MM.1S (cell line): ENCODE results near the gene DMRTA2.

Source experiments
- DNase-seq: peaks from one replicate; pipeline ENCODE4 v3.0.0-alpha.2; 2015
- H2AFZ ChIP-seq: fragments of 300-600 bp; sonication (generic); 2 replicates; pipeline ENCODE4 v1.6.0; 2016; ENCODE audit warnings: antibody characterized with exemption, low read length
- H3F3A ChIP-seq: fragments of 300-600 bp; sonication (generic); 2 replicates; pipeline ENCODE4 v1.6.1; 2016; ENCODE audit warnings: mild to moderate bottlenecking, antibody characterized with exemption, low read length, moderate library complexity, mixed read lengths; ENCODE audit not compliant: insufficient read depth
- H3K27ac ChIP-seq: fragments of 300-600 bp; sonication (generic); 2 replicates; pipeline ENCODE4 v1.5.1; 2016; ENCODE audit warnings: mild to moderate bottlenecking, low read length
- H3K27me3 ChIP-seq: fragments of 300-600 bp; sonication (generic); replicated peaks from 2 replicates; pipeline ENCODE4 v1.6.0; 2016; ENCODE audit warnings: low read length; ENCODE audit not compliant: insufficient read depth
- H3K36me3 ChIP-seq: fragments of 300-600 bp; sonication (generic); replicated peaks from 2 replicates; pipeline ENCODE4 v1.6.1; 2016; ENCODE audit warnings: mild to moderate bottlenecking, low read length, mixed read lengths; ENCODE audit not compliant: insufficient read depth
- H3K4me1 ChIP-seq: fragments of 300-600 bp; sonication (generic); 2 replicates; pipeline ENCODE4 v1.6.1; 2016; ENCODE audit warnings: low read length, mixed read lengths
- H3K4me2 ChIP-seq: fragments of 300-600 bp; sonication (generic); 2 replicates; pipeline ENCODE4 v1.6.0; 2016; ENCODE audit warnings: low read depth, low read length
- H3K4me3 ChIP-seq: fragments of 300-600 bp; sonication (generic); 2 replicates; pipeline ENCODE4 v1.5.1; 2016; ENCODE audit warnings: low read length, mixed read lengths
- H3K79me2 ChIP-seq: fragments of 300-600 bp; sonication (generic); 2 replicates; pipeline ENCODE4 v1.6.1; 2016; ENCODE audit warnings: mixed run types, low read length, mixed read lengths
- H3K9ac ChIP-seq: fragments of 300-600 bp; sonication (generic); 2 replicates; pipeline ENCODE4 v1.6.1; 2016; ENCODE audit warnings: low read length, mixed read lengths
- H3K9me2 ChIP-seq: fragments of 300-600 bp; sonication (generic); replicated peaks from 2 replicates; pipeline ENCODE4 v1.6.1; 2016; ENCODE audit warnings: mild to moderate bottlenecking, low read length, mixed read lengths; ENCODE audit not compliant: insufficient read depth
- H3K9me3 ChIP-seq: fragments of 300-600 bp; sonication (generic); replicated peaks from 2 replicates; pipeline ENCODE4 v1.6.1; 2016; ENCODE audit warnings: mild to moderate bottlenecking, low read length, mixed read lengths; ENCODE audit not compliant: insufficient read depth
- H4K20me1 ChIP-seq: fragments of 300-600 bp; sonication (generic); 2 replicates; pipeline ENCODE4 v1.6.1; 2016; ENCODE audit warnings: mild to moderate bottlenecking, low read length, moderate library complexity, mixed read lengths; ENCODE audit not compliant: insufficient read depth
- EZH2 ChIP-seq: fragments of 300-600 bp; sonication (generic); optimal IDR thresholded peaks from 2 replicates; pipeline ENCODE3; 2017; ENCODE audit warnings: low read depth, mild to moderate bottlenecking, antibody characterized with exemption, low read length, mixed read lengths
- EZH2phosphoT487 ChIP-seq: fragments of 300-600 bp; sonication (generic); IDR thresholded peaks from 2 replicates; pipeline ENCODE4 v1.6.1; 2018; ENCODE audit warnings: antibody characterized with exemption, low read length
- TF ChIP-seq, protein P1 (sequence below): fragments of 300-600 bp; sonication (generic); IDR thresholded peaks from 2 replicates; pipeline ENCODE4 v1.5.1; 2016; ENCODE audit warnings: antibody characterized with exemption, low read length, mixed read lengths

The DMRTA2 gene

DNA sequence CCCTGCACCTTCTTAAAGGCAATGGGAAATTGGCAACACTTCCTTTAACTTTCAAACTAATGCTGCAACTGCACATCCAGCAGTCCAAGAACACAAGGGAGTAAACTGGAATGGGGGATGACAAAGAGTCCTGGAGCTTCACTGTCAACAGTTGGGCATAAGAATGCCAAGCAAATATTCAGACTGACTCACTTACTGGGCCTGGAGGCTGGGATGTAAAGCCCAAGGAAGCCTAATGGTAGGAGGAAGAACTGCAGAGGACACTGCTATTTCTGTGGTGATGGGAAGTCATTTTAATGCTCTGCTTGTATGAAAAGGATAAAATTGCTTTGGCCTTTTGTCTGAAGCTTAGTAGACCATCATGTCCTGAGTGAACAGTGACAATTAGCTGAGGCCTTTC is 15.7 kb upstream of the DMRTA2 start:
- Histone ChIP-seq H4K20me1 (no peaks in the 10 kb centered on the region), H3K9me2 (no peaks in the 10 kb centered on the region), H3K27me3 (no peaks in the 10 kb centered on the region), H2AFZ (no peak overlapping the region), H3K9me3 (no peaks in the 10 kb centered on the region), H3K79me2 (no peaks in the 10 kb centered on the region), H3K36me3 (no peaks in the 10 kb centered on the region), H3K4me2 (no peak overlapping the region), H3F3A (no peaks in the 10 kb centered on the region), H3K4me3 (no peak overlapping the region), H3K4me1 (no peaks in the 10 kb centered on the region), H3K27ac (no peak overlapping the region), H3K9ac (no peak overlapping the region)
- no peak for DNase-seq
- TF ChIP-seq EZH2: no peak
- no peak for TF ChIP-seq EZH2phosphoT487
- TF ChIP-seq, protein P1, sequence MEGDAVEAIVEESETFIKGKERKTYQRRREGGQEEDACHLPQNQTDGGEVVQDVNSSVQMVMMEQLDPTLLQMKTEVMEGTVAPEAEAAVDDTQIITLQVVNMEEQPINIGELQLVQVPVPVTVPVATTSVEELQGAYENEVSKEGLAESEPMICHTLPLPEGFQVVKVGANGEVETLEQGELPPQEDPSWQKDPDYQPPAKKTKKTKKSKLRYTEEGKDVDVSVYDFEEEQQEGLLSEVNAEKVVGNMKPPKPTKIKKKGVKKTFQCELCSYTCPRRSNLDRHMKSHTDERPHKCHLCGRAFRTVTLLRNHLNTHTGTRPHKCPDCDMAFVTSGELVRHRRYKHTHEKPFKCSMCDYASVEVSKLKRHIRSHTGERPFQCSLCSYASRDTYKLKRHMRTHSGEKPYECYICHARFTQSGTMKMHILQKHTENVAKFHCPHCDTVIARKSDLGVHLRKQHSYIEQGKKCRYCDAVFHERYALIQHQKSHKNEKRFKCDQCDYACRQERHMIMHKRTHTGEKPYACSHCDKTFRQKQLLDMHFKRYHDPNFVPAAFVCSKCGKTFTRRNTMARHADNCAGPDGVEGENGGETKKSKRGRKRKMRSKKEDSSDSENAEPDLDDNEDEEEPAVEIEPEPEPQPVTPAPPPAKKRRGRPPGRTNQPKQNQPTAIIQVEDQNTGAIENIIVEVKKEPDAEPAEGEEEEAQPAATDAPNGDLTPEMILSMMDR: no peak

DNA sequence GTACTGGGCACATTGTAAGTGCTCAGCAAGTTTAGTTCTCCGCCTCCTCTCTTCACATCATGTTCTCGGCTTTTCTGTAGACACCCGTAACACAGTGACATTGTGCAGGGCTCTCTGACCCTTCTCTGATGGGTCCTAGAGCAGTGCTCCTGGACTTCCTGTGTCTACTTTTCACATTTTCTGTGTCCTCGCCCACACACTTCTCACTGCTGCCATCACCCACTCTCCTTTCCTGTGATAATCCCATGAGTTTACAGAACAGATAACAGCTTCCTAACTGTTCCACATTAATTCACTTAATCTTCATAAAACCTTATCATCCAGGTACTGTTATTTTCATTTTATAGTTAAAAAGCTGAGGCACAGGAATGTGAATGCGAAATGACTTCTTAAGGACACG is 13.2 kb upstream of the DMRTA2 start:
- no peak for DNase-seq
- TF ChIP-seq, protein P1: no peak
- TF ChIP-seq EZH2 (no peak), EZH2phosphoT487 (no peak)
- H3K79me2 ChIP-seq: no peaks in the 10 kb centered on the region
- H4K20me1 ChIP-seq: no peaks in the 10 kb centered on the region
- no peaks in the 10 kb centered on the region for H3K27me3 ChIP-seq
- no peak overlapping the region for H3K4me2 ChIP-seq
- no peak overlapping the region for H3K9ac ChIP-seq
- H3K9me3 ChIP-seq: no peaks in the 10 kb centered on the region
- no peak overlapping the region for H3K27ac ChIP-seq
- no peaks in the 10 kb centered on the region for H3K4me1 ChIP-seq
- H3F3A ChIP-seq: no peaks in the 10 kb centered on the region
- no peak overlapping the region for H3K4me3 ChIP-seq
- H3K36me3 ChIP-seq: no peaks in the 10 kb centered on the region
- no peaks in the 10 kb centered on the region for H3K9me2 ChIP-seq
- H2AFZ ChIP-seq: no peak overlapping the region

DNA sequence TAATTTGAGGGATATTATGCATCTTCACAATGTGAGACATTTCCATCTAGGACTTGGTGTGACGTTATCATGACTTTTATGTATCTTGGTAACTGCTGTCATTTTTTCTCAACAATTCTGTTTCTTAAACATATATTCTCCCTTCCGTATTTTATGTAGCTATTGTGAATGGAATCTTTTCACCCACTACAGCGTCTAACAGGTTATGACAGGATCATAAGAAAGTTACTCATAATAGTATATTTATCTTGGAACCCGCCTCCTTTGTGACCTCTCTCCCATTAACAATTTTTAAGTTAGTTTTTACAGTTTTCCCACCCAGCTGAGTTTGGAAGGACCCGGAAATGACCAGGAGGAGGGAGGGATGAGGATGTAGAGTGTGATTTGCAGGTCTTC is 6.8 kb upstream of the DMRTA2 start:
- H3K4me2 ChIP-seq: no peak overlapping the region
- no peak overlapping the region for H3K9ac ChIP-seq
- no peaks in the 10 kb centered on the region; the same call in 1 of the 2 replicates for H3K27me3 ChIP-seq

More for the DNA sequence above, 6.8 kb upstream of the DMRTA2 start:
- no peak overlapping the region for H3K27ac ChIP-seq
- H3K36me3 ChIP-seq: no peaks in the 10 kb centered on the region
- no peak for DNase-seq
- H2AFZ ChIP-seq: no peak overlapping the region
- TF ChIP-seq, protein P1: no peak
- TF ChIP-seq EZH2: no peak
- no peak for TF ChIP-seq EZH2phosphoT487
- H3K4me3 ChIP-seq: no peak overlapping the region
- no peaks in the 10 kb centered on the region for H3F3A ChIP-seq
- no peaks in the 10 kb centered on the region for H3K9me2 ChIP-seq
- no peaks in the 10 kb centered on the region for H3K79me2 ChIP-seq
- no peaks in the 10 kb centered on the region for H4K20me1 ChIP-seq
- no peaks in the 10 kb centered on the region for H3K9me3 ChIP-seq
- no peaks in the 10 kb centered on the region for H3K4me1 ChIP-seq
